Liver (tissue), 3 donors: ENCODE data around the gene ERCC6.

Source experiments
- GABPA ChIP-seq, 2 donors: IDR thresholded peaks in 1 of 2; conservative IDR thresholded peaks in 1 of 2; 2 replicates each; pipeline ENCODE4 v1.6.1; 2016; ENCODE audit warnings: antibody characterized with exemption in 2 of 2, mild to moderate bottlenecking in 1 of 2, moderate library complexity in 1 of 2
- JUND ChIP-seq, 2 donors: IDR thresholded peaks; 2 replicates each; pipeline ENCODE4 v1.6.1; 2016; ENCODE audit warnings: antibody characterized with exemption in 2 of 2
- RAD21 ChIP-seq, 2 donors: IDR thresholded peaks; 2 replicates each; pipeline ENCODE4 v1.6.1; 2016; ENCODE audit warnings: antibody characterized with exemption in 2 of 2, mild to moderate bottlenecking in 2 of 2
- RXRA ChIP-seq, 2 donors: IDR thresholded peaks; 2 replicates each; pipeline ENCODE4 v1.6.1; 2017 to 2018; ENCODE audit warnings: antibody characterized with exemption in 2 of 2, mild to moderate bottlenecking in 1 of 2
- TAF1 ChIP-seq: conservative IDR thresholded peaks from 2 replicates; pipeline ENCODE4 v1.6.1; 2016; ENCODE audit warnings: antibody characterized with exemption, mild to moderate bottlenecking
- TF ChIP-seq, protein P1 (sequence below): fragments of 150-350 bp; IDR thresholded peaks from 2 replicates; pipeline ENCODE4 v1.5.1; 2017; ENCODE audit warnings: improper control_type of control experiment, low read depth, low read length; ENCODE audit not compliant: missing input control
- TF ChIP-seq, protein P2 (sequence below): IDR thresholded peaks from 2 replicates; pipeline ENCODE4 v1.6.1; 2016; ENCODE audit warnings: antibody characterized with exemption, mild to moderate bottlenecking
- donor health status: healthy.
- donor health status: healthy.

DNA sequence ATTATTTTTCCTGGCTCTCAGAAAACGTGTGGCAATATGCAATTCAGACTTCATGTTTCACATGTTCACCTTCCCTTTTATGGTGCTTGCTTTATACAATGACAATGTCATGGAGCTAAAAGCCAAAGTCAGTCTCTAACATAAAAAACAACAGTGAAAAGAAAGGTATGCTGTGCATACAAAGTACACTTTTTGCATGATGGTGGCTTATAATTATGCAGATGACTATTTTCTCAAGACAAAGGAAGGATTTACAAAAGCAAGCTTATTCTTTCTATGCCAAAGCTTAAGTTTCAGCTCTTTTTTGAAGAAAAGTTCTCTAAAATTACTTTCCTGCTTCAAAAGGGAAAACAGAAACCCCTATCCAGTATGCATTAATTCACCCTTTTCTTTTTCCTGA lies 15.6 kb downstream of the ERCC6 start:
- TF ChIP-seq, protein P1, sequence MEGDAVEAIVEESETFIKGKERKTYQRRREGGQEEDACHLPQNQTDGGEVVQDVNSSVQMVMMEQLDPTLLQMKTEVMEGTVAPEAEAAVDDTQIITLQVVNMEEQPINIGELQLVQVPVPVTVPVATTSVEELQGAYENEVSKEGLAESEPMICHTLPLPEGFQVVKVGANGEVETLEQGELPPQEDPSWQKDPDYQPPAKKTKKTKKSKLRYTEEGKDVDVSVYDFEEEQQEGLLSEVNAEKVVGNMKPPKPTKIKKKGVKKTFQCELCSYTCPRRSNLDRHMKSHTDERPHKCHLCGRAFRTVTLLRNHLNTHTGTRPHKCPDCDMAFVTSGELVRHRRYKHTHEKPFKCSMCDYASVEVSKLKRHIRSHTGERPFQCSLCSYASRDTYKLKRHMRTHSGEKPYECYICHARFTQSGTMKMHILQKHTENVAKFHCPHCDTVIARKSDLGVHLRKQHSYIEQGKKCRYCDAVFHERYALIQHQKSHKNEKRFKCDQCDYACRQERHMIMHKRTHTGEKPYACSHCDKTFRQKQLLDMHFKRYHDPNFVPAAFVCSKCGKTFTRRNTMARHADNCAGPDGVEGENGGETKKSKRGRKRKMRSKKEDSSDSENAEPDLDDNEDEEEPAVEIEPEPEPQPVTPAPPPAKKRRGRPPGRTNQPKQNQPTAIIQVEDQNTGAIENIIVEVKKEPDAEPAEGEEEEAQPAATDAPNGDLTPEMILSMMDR, result no peak
- TF ChIP-seq, protein P2, sequence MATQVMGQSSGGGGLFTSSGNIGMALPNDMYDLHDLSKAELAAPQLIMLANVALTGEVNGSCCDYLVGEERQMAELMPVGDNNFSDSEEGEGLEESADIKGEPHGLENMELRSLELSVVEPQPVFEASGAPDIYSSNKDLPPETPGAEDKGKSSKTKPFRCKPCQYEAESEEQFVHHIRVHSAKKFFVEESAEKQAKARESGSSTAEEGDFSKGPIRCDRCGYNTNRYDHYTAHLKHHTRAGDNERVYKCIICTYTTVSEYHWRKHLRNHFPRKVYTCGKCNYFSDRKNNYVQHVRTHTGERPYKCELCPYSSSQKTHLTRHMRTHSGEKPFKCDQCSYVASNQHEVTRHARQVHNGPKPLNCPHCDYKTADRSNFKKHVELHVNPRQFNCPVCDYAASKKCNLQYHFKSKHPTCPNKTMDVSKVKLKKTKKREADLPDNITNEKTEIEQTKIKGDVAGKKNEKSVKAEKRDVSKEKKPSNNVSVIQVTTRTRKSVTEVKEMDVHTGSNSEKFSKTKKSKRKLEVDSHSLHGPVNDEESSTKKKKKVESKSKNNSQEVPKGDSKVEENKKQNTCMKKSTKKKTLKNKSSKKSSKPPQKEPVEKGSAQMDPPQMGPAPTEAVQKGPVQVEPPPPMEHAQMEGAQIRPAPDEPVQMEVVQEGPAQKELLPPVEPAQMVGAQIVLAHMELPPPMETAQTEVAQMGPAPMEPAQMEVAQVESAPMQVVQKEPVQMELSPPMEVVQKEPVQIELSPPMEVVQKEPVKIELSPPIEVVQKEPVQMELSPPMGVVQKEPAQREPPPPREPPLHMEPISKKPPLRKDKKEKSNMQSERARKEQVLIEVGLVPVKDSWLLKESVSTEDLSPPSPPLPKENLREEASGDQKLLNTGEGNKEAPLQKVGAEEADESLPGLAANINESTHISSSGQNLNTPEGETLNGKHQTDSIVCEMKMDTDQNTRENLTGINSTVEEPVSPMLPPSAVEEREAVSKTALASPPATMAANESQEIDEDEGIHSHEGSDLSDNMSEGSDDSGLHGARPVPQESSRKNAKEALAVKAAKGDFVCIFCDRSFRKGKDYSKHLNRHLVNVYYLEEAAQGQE, result no peak
- TF ChIP-seq RAD21 (IDR thresholded peaks at IDR 0.05) (no peak), RXRA (IDR thresholded peaks at IDR 0.05) (no peak), TAF1 (no peak), GABPA (IDR thresholded peaks at IDR 0.05 in 1 of 2, conservative IDR thresholded peaks at IDR 0.05 in 1 of 2) (no peak), JUND (IDR thresholded peaks at IDR 0.05) (no peak)
